Fibroblast of pulmonary artery (primary cell): Measurements from ENCODE around the gene TIAM2.

Experiments
- DNase-seq: peaks from one replicate; pipeline ENCODE4 v3.0.0-alpha.2; 2010; ENCODE audit warnings: low read depth
- H3K4me3 ChIP-seq: replicated peaks from 2 replicates; pipeline ENCODE4 v1.5.1; 2011; ENCODE audit warnings: low read depth, mild to moderate bottlenecking, control low read depth, low read length, moderate library complexity
- CTCF ChIP-seq: IDR thresholded peaks from 2 replicates; pipeline ENCODE4 v1.5.1; 2011; ENCODE audit warnings: mild to moderate bottlenecking, control low read depth, low read length, inconsistent platforms; ENCODE audit errors: missing control alignments

The TIAM2 gene

GRCh38 chr6:155196911-155197310, 201.8 kb downstream of the TIAM2 start:
- TF ChIP-seq CTCF = no peak
- no peak overlapping the region for H3K4me3 ChIP-seq
- no peak for DNase-seq

GRCh38 chr6:155197932-155198331, 202.8 kb downstream of the TIAM2 start:
- no peak overlapping the region for H3K4me3 ChIP-seq
- DNase-seq = no peak
- no peak for TF ChIP-seq CTCF

- no peak for TF ChIP-seq CTCF
- DNase-seq = no peak
- H3K4me3 ChIP-seq = no peak overlapping the region
These were observed 204.9 kb downstream of the TIAM2 start for GRCh38 chr6:155200012-155200411.

- H3K4me3 ChIP-seq = no peak overlapping the region
- no peak for TF ChIP-seq CTCF
- DNase-seq = peak; percentile 68
These were observed 206.5 kb downstream of the TIAM2 start for GRCh38 chr6:155201461-155202226.

- H3K4me3 ChIP-seq = no peak overlapping the region
- DNase-seq = no peak
- TF ChIP-seq CTCF = no peak
These were observed 212.1 kb downstream of the TIAM2 start for GRCh38 chr6:155207223-155207622.

- no peak for TF ChIP-seq CTCF
- no peak for DNase-seq
These were observed 217.0 kb downstream of the TIAM2 start for GRCh38 chr6:155212106-155212505.

More at GRCh38 chr6:155212106-155212505, 217.0 kb downstream of the TIAM2 start:
- no peak overlapping the region for H3K4me3 ChIP-seq
